Stromal cell of bone marrow (primary cell): ENCODE measurements around the gene KANSL1.
A peak's percentile ranks its signal among the peaks of the same experiment; 100 is the strongest.
"Not testable (repeated sequence)": the region's sequence is repeated elsewhere in the genome, so short reads cannot be mapped to it uniquely, and the experiment has no call there.

Experiments
- DNase-seq: peaks from one replicate; pipeline ENCODE4 v3.0.0-alpha.2; 2012; ENCODE audit warnings: low read depth

Gene KANSL1

DNA sequence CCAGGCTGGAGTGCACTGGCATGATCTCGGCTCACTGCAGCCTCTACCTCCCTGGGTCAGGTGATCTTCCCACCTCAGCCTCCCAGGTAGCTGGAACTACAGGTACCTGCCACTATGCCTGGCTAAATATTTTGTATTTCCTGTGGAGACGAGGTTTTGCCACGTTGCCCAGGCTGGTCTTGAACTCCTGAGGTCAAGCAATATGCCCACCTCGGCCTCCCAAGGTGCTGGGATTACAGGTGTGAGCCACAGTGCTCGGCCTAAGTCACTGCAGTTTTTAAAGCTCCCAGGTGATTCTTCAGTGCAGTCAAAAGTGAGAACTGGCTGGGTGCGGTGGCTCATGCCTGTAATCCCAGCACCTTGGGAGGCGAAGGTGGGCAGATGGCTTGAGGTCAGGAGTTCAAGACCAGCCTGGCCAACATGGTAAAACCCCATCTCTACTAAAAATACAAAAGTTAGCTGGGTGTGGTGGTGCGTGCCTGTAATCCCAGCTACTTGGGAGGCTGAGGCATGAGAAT is 173.8 kb downstream of the KANSL1 start:
- not testable (repeated sequence) for DNase-seq

DNA sequence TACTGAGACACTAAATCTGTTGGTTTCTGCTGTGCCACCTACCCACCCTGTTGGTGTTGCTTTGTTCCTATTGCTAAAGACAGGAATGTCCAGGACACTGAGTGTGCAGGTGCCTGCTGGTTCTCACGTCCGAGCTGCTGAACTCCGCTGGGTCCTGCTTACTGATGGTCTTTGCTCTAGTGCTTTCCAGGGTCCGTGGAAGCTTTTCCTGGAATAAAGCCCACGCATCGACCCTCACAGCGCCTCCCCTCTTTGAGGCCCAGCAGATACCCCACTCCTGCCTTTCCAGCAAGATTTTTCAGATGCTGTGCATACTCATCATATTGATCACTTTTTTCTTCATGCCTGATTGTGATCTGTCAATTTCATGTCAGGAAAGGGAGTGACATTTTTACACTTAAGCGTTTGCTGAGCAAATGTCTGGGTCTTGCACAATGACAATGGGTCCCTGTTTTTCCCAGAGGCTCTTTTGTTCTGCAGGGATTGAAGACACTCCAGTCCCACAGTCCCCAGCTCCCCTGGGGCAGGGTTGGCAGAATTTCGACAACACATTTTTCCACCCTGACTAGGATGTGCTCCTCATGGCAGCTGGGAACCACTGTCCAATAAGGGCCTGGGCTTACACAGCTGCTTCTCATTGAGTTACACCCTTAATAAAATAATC is 179.6 kb downstream of the KANSL1 start:
- peak; percentile 53 for DNase-seq

DNA sequence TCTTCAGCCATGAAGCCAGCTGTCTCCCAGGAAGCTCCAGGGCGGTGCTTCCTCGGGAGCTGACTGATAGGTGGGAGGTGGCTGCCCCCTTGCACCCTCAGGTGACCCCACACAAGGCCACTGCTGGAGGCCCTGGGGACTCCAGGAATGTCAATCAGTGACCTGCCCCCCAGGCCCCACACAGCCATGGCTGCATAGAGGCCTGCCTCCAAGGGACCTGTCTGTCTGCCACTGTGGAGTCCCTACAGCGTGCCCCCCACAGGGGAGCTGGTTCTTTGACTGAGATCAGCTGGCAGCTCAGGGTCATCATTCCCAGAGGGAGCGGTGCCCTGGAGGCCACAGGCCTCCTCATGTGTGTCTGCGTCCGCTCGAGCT is 180.1 kb downstream of the KANSL1 start:
- no peak for DNase-seq

DNA sequence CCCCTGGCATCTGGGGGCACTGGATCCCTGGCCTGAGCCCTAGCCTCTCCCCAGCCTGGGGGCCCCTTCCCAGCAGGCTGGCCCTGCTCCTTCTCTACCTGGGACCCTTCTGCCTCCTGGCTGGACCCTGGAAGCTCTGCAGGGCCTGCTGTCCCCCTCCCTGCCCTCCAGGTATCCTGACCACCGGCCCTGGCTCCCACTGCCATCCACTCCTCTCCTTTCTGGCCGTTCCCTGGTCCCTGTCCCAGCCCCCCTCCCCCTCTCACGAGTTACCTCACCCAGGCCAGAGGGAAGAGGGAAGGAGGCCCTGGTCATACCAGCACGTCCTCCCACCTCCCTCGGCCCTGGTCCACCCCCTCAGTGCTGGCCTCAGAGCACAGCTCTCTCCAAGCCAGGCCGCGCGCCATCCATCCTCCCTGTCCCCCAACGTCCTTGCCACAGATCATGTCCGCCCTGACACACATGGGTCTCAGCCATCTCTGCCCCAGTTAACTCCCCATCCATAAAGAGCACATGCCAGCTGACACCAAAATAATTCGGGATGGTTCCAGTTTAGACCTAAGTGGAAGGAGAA is 180.6 kb downstream of the KANSL1 start:
- DNase-seq = no peak

DNA sequence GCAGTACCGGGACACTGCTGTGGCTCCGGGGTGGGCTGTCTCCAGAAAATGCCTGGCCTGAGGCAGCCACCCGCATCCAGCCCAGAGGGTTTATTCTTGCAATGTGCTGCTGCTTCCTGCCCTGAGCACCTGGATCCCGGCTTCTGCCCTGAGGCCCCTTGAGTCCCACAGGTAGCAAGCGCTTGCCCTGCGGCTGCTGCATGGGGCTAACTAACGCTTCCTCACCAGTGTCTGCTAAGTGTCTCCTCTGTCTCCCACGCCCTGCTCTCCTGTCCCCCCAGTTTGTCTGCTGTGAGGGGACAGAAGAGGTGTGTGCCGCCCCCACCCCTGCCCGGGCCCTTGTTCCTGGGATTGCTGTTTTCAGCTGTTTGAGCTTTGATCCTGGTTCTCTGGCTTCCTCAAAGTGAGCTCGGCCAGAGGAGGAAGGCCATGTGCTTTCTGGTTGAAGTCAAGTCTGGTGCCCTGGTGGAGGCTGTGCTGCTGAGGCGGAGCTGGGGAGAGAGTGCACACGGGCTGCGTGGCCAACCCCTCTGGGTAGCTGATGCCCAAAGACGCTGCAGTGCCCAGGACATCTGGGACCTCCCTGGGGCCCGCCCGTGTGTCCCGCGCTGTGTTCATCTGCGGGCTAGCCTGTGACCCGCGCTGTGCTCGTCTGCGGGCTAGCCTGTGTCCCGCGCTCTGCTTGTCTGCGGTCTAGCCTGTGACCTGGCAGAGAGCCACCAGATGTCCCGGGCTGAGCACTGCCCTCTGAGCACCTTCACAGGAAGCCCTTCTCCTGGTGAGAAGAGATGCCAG is 181.3 kb downstream of the KANSL1 start:
- no peak for DNase-seq

DNA sequence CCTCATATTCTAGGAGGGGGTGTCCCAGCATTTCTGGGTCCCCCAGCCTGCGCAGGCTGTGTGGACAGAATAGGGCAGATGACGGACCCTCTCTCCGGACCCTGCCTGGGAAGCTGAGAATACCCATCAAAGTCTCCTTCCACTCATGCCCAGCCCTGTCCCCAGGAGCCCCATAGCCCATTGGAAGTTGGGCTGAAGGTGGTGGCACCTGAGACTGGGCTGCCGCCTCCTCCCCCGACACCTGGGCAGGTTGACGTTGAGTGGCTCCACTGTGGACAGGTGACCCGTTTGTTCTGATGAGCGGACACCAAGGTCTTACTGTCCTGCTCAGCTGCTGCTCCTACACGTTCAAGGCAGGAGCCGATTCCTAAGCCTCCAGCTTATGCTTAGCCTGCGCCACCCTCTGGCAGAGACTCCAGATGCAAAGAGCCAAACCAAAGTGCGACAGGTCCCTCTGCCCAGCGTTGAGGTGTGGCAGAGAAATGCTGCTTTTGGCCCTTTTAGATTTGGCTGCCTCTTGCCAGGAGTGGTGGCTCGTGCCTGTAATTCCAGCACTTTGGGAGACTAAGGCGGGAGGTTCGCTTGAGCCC is 182.5 kb downstream of the KANSL1 start:
- DNase-seq = no peak

DNA sequence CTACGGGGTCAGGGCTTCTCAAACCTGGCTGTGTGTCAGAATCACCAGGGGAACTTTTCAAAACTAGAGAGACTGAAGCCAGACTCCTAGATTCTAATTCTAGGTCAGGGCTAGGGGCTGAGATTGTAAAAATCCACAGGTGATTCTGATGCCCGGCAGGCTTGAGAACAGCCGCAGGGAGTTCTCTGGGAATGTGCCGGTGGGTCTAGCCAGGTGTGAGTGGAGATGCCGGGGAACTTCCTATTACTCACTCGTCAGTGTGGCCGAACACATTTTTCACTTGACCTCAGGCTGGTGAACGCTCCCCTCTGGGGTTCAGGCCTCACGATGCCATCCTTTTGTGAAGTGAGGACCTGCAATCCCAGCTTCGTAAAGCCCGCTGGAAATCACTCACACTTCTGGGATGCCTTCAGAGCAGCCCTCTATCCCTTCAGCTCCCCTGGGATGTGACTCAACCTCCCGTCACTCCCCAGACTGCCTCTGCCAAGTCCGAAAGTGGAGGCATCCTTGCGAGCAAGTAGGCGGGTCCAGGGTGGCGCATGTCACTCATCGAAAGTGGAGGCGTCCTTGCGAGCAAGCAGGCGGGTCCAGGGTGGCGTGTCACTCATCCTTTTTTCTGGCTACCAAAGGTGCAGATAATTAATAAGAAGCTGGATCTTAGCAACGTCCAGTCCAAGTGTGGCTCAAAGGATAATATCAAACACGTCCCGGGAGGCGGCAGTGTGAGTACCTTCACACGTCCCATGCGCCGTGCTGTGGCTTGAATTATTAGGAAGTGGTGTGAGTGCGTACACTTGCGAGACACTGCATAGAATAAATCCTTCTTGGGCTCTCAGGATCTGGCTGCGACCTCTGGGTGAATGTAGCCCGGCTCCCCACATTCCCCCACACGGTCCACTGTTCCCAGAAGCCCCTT is 183.3 kb downstream of the KANSL1 start:
- DNase-seq = peak; percentile 73

DNA sequence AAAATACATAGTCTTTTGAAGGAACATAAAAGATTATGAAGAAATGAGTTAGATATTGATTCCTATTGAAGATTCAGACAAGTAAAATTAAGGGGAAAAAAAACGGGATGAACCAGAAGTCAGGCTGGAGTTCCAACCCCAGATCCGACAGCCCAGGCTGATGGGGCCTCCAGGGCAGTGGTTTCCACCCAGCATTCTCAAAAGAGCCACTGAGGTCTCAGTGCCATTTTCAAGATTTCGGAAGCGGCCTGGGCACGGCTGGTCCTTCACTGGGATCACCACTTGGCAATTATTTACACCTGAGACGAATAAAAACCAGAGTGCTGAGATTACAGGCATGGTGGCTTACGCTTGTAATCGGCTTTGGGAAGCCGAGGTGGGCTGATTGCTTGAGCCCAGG is 184.6 kb downstream of the KANSL1 start:
- DNase-seq = no peak

DNA sequence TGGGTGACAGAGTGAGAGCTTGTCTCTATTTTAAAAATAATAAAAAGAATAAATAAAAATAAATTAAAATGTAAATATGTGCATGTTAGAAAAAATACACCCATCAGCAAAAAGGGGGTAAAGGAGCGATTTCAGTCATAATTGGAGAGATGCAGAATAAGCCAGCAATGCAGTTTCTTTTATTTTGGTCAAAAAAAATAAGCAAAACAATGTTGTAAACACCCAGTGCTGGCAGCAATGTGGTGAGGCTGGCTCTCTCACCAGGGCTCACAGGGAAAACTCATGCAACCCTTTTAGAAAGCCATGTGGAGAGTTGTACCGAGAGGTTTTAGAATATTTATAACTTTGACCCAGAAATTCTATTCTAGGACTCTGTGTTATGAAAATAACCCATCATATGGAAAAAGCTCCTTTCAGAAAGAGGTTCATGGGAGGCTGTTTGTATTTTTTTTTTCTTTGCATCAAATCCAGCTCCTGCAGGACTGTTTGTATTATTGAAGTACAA is 185.7 kb downstream of the KANSL1 start:
- DNase-seq = no peak

DNA sequence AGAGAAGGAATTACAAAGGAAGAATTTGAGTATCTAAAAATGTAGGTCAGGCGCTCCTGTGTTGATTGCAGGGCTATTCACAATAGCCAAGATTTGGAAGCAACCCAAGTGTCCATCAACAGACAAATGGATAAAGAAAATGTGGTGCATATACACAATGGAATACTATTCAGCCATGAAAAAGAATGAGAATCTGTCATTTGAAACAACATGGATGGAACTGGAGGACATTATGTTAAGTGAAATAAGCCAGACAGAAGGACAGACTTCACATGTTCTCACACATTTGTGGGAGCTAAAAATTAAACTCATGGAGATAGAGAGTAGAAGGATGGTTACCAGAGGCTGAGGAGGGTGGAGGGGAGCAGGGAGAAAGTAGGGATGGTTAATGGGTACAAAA is 187.1 kb downstream of the KANSL1 start:
- DNase-seq = not testable (repeated sequence)

DNA sequence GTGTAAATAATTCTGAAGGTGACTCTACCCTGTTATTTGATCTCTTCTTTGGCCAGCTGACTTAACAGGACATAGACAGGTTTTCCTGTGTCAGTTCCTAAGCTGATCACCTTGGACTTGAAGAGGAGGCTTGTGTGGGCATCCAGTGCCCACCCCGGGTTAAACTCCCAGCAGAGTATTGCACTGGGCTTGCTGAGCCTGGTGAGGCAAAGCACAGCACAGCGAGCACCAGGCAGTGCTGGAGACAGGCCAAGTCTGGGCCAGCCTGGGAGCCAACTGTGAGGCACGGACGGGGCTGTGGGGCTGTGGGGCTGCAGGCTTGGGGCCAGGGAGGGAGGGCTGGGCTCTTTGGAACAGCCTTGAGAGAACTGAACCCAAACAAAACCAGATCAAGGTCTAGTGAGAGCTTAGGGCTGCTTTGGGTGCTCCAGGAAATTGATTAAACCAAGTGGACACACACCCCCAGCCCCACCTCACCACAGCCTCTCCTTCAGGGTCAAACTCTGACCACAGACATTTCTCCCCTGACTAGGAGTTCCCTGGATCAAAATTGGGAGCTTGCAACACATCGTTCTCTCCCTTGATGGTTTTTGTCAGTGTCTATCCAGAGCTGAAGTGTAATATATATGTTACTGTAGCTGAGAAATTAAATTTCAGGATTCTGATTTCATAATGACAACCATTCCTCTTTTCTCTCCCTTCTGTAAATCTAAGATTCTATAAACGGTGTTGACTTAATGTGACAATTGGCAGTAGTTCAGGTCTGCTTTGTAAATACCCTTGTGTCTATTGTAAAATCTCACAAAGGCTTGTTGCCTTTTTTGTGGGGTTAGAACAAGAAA is 189.1 kb downstream of the KANSL1 start:
- no peak for DNase-seq

DNA sequence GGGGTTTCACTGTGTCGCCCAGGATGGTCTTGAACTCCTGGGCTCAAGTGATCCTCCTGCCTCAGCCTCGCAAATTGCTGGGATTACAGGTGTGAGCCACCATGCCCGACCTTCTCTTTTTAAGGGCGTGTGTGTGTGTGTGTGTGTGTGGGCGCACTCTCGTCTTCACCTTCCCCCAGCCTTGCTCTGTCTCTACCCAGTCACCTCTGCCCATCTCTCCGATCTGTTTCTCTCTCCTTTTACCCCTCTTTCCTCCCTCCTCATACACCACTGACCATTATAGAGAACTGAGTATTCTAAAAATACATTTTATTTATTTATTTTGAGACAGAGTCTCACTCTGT is 190.3 kb downstream of the KANSL1 start:
- no peak for DNase-seq

DNA sequence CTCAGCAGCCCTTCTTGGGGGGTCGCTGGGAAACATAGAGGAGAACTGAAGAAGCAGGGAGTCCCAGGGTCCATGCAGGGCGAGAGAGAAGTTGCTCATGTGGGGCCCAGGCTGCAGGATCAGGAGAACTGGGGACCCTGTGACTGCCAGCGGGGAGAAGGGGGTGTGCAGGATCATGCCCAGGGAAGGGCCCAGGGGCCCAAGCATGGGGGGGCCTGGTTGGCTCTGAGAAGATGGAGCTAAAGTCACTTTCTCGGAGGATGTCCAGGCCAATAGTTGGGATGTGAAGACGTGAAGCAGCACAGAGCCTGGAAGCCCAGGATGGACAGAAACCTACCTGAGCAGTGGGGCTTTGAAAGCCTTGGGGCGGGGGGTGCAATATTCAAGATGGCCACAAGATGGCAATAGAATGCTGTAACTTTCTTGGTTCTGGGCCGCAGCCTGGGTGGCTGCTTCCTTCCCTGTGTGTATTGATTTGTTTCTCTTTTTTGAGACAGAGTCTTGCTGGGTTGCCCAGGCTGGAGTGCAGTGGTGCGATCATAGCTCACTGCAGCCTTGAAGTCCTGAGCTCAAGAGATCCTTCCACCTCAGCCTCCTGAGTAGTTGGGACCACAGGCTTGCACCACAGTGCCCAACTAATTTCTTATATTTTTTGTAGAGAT is 190.8 kb downstream of the KANSL1 start:
- DNase-seq = peak; percentile 25

DNA sequence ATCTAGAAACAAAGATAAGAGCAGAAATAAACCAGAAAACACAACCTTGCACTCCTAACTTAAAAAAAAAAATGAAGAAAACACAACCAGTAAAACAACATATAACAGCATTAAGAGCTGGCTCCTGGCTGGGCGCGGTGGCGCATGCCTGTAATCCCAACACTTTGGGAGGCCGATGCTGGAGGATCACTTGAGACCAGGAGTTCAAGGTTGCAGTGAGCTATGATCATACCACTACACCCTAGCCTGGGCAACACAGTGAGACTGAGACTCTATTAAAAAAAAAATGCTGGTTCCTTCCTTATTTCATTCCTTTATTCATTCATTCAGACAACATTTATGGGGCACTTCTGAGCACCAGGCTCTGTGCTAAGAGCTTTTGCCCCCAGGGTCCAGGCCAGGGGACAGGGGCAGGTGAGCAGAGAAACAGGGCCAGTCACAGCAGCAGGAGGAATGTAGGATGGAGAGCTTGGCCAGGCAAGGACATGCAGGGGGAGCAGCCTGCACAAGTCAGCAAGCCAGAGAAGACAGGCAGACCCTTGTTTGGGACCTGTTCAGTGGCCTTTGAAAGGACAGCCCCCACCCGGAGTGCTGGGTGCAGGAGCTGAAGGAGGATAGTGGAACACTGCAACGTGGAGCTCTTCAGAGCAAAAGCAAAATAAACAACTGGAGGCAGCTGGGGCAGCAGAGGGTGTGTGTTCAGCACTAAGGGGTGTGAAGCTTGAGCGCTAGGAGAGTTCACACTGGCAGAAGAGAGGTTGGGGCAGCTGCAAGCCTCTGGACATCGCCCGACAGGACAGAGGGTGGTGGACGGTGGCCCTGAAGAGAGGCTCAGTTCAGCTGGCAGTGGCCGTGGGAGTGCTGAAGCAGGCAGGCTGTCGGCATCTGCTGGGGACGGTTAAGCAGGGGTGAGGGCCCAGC is 191.6 kb downstream of the KANSL1 start:
- DNase-seq = no peak

DNA sequence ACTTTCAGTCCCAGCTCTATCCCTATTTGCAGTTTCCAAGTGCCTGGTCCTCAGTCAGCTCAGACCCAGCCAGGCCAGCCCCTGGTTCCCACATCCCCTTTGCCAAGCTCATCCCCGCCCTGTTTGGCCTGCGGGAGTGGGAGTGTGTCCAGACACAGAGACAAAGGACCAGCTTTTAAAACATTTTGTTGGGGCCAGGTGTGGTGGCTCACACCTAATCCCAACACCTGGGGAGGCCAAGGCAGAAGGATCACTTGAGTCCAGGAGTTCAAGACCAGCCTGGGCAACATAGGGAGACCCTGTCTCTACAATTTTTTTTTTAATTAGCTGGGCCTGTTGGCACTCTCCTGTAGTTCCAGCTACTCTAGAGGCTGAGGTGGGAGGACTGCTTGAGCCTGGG is 192.5 kb downstream of the KANSL1 start:
- no peak for DNase-seq

DNA sequence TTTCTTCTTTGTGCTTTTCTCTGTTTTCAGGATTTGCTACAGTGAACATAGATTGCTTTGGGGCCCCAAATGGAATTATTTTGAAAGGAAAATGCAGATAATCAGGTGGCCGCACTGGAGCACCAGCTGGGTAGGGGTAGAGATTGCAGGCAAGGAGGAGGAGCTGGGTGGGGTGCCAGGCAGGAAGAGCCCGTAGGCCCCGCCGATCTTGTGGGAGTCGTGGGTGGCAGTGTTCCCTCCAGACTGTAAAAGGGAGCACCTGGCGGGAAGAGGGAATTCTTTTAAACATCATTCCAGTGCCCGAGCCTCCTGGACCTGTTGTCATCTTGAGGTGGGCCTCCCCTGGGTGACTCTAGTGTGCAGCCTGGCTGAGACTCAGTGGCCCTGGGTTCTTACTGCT is 192.9 kb downstream of the KANSL1 start:
- no peak for DNase-seq

DNA sequence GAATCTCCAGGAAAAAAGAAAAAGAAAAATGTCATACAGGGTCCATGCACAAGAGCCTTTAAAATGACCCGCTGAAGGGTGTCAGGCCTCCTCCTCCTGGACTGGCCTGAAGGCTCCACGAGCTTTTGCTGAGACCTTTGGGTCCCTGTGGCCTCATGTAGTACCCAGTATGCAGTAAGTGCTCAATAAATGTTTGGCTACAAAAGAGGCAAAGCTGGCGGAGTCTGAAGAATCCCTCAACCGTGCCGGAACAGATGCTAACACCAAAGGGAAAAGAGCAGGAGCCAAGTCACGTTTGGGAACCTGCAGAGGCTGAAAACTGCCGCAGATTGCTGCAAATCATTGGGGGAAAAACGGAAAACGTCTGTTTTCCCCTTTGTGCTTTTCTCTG is 193.3 kb downstream of the KANSL1 start:
- DNase-seq = no peak

DNA sequence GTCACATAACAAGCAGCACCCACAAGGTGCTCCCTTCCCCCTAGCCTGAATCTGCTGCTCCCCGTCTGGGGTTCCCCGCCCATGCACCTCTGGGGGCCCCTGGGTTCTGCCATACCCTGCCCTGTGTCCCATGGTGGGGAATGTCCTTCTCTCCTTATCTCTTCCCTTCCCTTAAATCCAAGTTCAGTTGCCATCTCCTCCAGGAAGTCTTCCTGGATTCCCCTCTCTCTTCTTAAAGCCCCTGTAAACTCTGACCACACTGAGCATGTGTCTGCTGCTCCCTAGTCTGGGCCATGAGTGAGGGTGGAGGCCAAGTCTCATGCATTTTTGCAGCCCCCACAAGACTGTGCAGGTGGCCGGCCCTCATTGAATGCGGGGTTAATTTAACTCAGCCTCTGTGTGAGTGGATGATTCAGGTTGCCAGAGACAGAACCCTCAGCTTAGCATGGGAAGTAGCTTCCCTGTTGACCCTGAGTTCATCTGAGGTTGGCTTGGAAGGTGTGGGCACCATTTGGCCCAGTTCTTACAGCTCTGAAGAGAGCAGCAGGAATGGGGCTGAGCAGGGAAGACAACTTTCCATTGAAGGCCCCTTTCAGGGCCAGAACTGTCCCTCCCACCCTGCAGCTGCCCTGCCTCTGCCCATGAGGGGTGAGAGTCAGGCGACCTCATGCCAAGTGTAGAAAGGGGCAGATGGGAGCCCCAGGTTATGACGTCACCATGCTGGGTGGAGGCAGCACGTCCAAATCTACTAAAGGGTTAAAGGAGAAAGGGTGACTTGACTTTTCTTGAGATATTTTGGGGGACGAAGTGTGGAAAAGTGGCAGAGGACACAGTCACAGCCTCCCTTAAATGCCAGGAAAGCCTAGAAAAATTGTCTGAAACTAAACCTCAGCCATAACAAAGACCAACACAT is 194.0 kb downstream of the KANSL1 start, which contains the start of gene STH:
STH (plus strand) TSS at position 264 of the 913 bp plus-strand sequence; CDS start at position 294, 30 bp downstream.
- no peak for DNase-seq
